ENCODE results near the gene OTOG. TPM values are rescaled to one million over a fixed set of nuclear protein-coding genes. Genes with fewer than 3 reads are reported as not detected.

Gene OTOG
- total and polyA plus RNA-seq, 2 of the 8 experiments (the other 6 are each of a cell fraction or from before 2014, with no cell fraction given): 0.41 to 1.5 TPM

- no peak overlapping the region for H4K8ac ChIP-seq (ENCODE audit: extremely low read depth, insufficient read depth, low read length)
- no peak overlapping the region for H3K14ac ChIP-seq (ENCODE audit: insufficient read length)
- H3K56ac ChIP-seq (replicated peaks; ENCODE audit: insufficient read length, low read depth, low read length): no peak overlapping the region
- H3K23me2 ChIP-seq (ENCODE audit: low read depth, low read length): no peaks in the 10 kb centered on the region
- H3K79me1 ChIP-seq (ENCODE audit: low read depth, low read length): no peaks in the 10 kb centered on the region
- H3K9ac ChIP-seq (replicated peaks in 1 of 4; ENCODE audit: extremely low read depth in 1 of 4, low read depth in 3 of 4, low read length in 3 of 4): no peak overlapping the region
- H4K20me1 ChIP-seq (replicated peaks in 1 of 2; ENCODE audit: control insufficient read depth in 1 of 2, insufficient read depth in 2 of 2, low read length in 2 of 2): peaks cover 0 to 2% of the 10 kb centered on the region in 2 experiments
- no peaks in the 10 kb centered on the region for H3K79me2 ChIP-seq (ENCODE audit: control insufficient read depth in 1 of 2, insufficient read depth in 2 of 2, low read length in 2 of 2)
- FAIRE-seq (no peak), DNase-seq (ENCODE audit: low read depth in 1 of 2, low spot score in 2 of 2) (no peak)
- H2AFZ ChIP-seq (ENCODE audit: low read length): no peak overlapping the region
- 91% methylated on average over 12 of the region's 17 CpGs; no CpG with 5 or more reads in 1 of the 2 experiments for WGBS, 2 experiments (ENCODE audit: extremely low coverage in 1 of 2, insufficient coverage in 1 of 2, insufficient read length in 1 of 2, insufficient replicate concordance in 2 of 2, low coverage in 1 of 2, low lambda C conversion rate in 2 of 2, missing lambda C conversion rate in 1 of 2)
- no peak overlapping the region for H3K27ac ChIP-seq (ENCODE audit: low read depth, low read length)
- no peak overlapping the region for H2BK15ac ChIP-seq (ENCODE audit: low read length)
- H3K4me3 ChIP-seq (ENCODE audit: extremely low read depth in 1 of 4, insufficient read depth in 2 of 4, low read depth in 3 of 4, low read length in 4 of 4): no peak overlapping the region
- H2BK20ac ChIP-seq (ENCODE audit: low read length): no peak overlapping the region
- H3K27me3 ChIP-seq (replicated peaks in 1 of 4; ENCODE audit: control insufficient read depth in 3 of 4, extremely low read depth in 1 of 4, insufficient read depth in 3 of 4, low read length in 3 of 4): peaks cover 0 to 2% (median 0%) of the 10 kb centered on the region in 4 experiments; a peak in 2 of 7 replicates
- H3K18ac ChIP-seq (ENCODE audit: extremely low read depth, low read length): no peak overlapping the region
- H3K23ac ChIP-seq (ENCODE audit: insufficient read length): no peak overlapping the region
- H2BK12ac ChIP-seq (ENCODE audit: low read depth, low read length): no peak overlapping the region
- ChIA-PET CTCF (ENCODE audit: partially characterized antibody) (interaction anchor here (0.8 to 1.4 kb wide), 6 partner anchors 9 to 121 kb away, joined by 3 to 8 read pairs (median 4); no protein-coding TSS in a partner anchor), POLR2A (ENCODE audit: partially characterized antibody) (no interaction called here)
- H3K9me3 ChIP-seq (ENCODE audit: insufficient read depth in 2 of 2, low read depth in 1 of 2, low read length in 1 of 2): no peaks in the 10 kb centered on the region
- H4K91ac ChIP-seq (replicated peaks; ENCODE audit: insufficient read length, low read length): no peak overlapping the region
- H2AK5ac ChIP-seq (ENCODE audit: low read depth, low read length): no peak overlapping the region
- no peak overlapping the region for H3K4me2 ChIP-seq (ENCODE audit: insufficient read depth in 1 of 2, low read depth in 2 of 2, low read length in 2 of 2)
- no peak overlapping the region for H3K4ac ChIP-seq (replicated peaks; ENCODE audit: insufficient read length, low read depth, low read length)
- H2BK5ac ChIP-seq (ENCODE audit: low read depth, low read length): no peak overlapping the region
- no peak overlapping the region for H4K5ac ChIP-seq (ENCODE audit: insufficient read length, low read depth, low read length)
- H2BK120ac ChIP-seq (replicated peaks; ENCODE audit: low read depth, low read length): no peak overlapping the region
- H3K4me1 ChIP-seq (replicated peaks in 1 of 4; ENCODE audit: control insufficient read depth in 3 of 4, insufficient read depth in 4 of 4, low read length in 3 of 4): no peaks in the 10 kb centered on the region
- no peaks in the 10 kb centered on the region for H3K36me3 ChIP-seq (ENCODE audit: control insufficient read depth in 2 of 4, insufficient read depth in 4 of 4, low read length in 3 of 4)
- no peak for TF ChIP-seq KDM4A (IDR thresholded peaks at IDR 0.05; ENCODE audit: low read depth, low read length, severe bottlenecking)
- TF ChIP-seq GABPA (IDR thresholded peaks at IDR 0.05; ENCODE audit: borderline replicate concordance, insufficient read depth, low read length): no peak
- no peak for TF ChIP-seq FOSL1 (IDR thresholded peaks at IDR 0.05; ENCODE audit: insufficient read depth, low read depth, low read length)
- no peak for TF ChIP-seq SUZ12 (IDR thresholded peaks at IDR 0.05; ENCODE audit: low read length)
- no peak for TF ChIP-seq RXRA (IDR thresholded peaks at IDR 0.05; ENCODE audit: insufficient read depth, low read depth, low read length)
- TF ChIP-seq USF2 (IDR thresholded peaks at IDR 0.05; ENCODE audit: low read length): no peak
- no peak for TF ChIP-seq HDAC2 (IDR thresholded peaks at IDR 0.05; ENCODE audit: borderline replicate concordance in 1 of 2, low read depth in 2 of 2, low read length in 2 of 2)
- no peak for TF ChIP-seq CREB1 (IDR thresholded peaks at IDR 0.05)
- no peak for TF ChIP-seq JUND (IDR thresholded peaks at IDR 0.05; ENCODE audit: low read length)
- no peak for TF ChIP-seq MAX (IDR thresholded peaks at IDR 0.05)
These were observed 63.2 kb downstream of the OTOG start for GRCh38 chr11:17610085-17610894.
